ENCODE results near the gene LRRC8A. TPM values are rescaled to one million over a fixed set of nuclear protein-coding genes. Genes with fewer than 3 reads are reported as not detected.
A peak's percentile ranks its signal among the peaks of the same experiment; 100 is the strongest.
"Not testable (repeated sequence)": the region's sequence is repeated elsewhere in the genome, so short reads cannot be mapped to it uniquely, and the experiment has no call there.

The LRRC8A gene
- total RNA-seq, 1 donor from 2014 or later: 259 TPM

- FAIRE-seq: no peak
- Histone ChIP-seq H3K4me3 (ENCODE audit: low read depth, low read length) (no peak overlapping the region), H3K36me3 (ENCODE audit: control insufficient read depth, insufficient read depth, low read length) (peaks cover 9% of the 10 kb centered on the region), H3K27me3 (ENCODE audit: control insufficient read depth, insufficient read depth, low read length) (no peaks in the 10 kb centered on the region)
- DNase-seq (ENCODE audit: low read depth): peak; percentile 39
- TF ChIP-seq, protein P1, sequence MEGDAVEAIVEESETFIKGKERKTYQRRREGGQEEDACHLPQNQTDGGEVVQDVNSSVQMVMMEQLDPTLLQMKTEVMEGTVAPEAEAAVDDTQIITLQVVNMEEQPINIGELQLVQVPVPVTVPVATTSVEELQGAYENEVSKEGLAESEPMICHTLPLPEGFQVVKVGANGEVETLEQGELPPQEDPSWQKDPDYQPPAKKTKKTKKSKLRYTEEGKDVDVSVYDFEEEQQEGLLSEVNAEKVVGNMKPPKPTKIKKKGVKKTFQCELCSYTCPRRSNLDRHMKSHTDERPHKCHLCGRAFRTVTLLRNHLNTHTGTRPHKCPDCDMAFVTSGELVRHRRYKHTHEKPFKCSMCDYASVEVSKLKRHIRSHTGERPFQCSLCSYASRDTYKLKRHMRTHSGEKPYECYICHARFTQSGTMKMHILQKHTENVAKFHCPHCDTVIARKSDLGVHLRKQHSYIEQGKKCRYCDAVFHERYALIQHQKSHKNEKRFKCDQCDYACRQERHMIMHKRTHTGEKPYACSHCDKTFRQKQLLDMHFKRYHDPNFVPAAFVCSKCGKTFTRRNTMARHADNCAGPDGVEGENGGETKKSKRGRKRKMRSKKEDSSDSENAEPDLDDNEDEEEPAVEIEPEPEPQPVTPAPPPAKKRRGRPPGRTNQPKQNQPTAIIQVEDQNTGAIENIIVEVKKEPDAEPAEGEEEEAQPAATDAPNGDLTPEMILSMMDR (IDR thresholded peaks at IDR 0.05; ENCODE audit: insufficient read depth, low read length, severe bottlenecking): no peak
Measured at GRCh38 chr9:128937310-128938165, 55.6 kb downstream of the LRRC8A start.

DNA sequence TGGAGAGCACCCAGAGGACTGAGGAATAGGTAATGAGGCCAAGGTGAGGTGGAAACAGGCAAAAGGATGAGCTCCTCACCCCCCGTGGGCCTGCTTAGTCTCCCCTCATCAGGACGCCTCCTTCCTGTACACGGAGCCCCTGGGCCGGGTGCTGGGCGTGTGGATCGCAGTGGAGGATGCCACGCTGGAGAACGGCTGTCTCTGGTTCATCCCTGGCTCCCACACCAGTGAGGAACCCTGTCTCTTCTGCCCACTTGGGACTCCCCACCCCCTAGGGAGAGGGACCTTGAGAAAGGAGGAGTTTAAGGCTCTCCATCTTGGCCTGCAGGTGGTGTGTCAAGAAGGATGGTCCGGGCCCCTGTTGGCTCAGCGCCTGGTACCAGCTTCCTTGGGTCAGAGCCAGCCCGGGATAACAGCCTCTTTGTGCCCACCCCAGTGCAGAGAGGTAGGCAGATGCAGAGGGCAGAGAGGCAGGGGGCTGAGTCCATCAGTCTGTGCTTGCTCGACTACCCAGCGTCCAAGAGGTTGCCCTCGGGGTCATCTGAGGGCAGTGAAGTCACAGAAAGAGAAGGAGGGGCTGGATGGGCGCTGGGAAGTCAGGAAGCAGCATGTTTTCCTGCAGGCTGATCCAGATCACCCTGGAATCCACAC is 58.5 kb downstream of the LRRC8A start:
- TF ChIP-seq, protein P1 (IDR thresholded peaks at IDR 0.05; ENCODE audit: insufficient read depth, low read length, severe bottlenecking): no peak
- Histone ChIP-seq H3K4me3 (ENCODE audit: low read depth, low read length) (no peak overlapping the region), H3K27me3 (ENCODE audit: control insufficient read depth, insufficient read depth, low read length) (no peaks in the 10 kb centered on the region), H3K36me3 (ENCODE audit: control insufficient read depth, insufficient read depth, low read length) (peaks cover 4% of the 10 kb centered on the region)
- DNase-seq (ENCODE audit: low read depth) (no peak), FAIRE-seq (no peak)

- no peak for DNase-seq (ENCODE audit: low read depth)
Measured at GRCh38 chr9:128940946-128941755, 59.2 kb downstream of the LRRC8A start.

DNA sequence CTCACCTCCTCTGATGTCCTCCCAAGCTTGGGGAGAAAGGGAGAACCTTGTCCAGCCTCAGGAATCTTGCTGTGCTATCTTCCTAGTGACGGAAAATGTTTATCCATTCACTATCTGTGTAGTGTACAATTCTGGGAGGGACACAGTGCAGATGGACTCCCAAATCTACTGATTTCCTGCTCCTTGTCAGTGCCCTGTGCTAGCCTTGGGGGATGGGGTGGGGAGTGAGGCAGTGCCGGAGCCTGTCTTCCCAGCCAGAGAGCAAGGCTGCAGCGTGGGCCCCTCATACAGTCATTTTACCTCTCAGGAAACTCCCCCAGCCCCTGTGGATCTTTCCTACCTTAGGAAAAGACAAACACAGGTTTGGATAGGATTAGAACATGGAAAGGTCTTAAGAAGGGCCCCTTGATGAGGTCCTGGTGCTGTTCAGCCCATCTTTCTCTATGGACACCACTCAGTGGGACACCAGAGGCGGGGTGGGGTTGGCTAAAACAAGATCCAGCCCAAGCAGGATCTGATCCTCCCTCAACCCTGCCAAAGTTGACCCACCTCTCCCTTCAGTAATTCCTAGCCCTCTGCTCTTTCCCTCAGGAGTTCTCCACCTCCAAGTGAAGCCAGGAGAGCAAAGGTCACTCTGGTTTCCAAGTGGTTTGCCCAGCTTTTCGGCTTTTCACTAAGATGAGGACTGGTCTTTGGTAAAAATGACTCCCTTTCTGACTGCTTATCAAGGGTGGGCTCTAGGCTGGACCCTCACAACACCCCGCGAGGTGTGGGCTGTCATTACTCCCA is 62.1 kb downstream of the LRRC8A start:
- no peak for FAIRE-seq
- TF ChIP-seq, protein P1 (IDR thresholded peaks at IDR 0.05; ENCODE audit: insufficient read depth, low read length, severe bottlenecking): no peak
- H3K36me3 ChIP-seq (ENCODE audit: control insufficient read depth, insufficient read depth, low read length): peaks cover 8% of the 10 kb centered on the region
- H3K27me3 ChIP-seq (ENCODE audit: control insufficient read depth, insufficient read depth, low read length): no peaks in the 10 kb centered on the region
- no peak overlapping the region for H3K4me3 ChIP-seq (ENCODE audit: low read depth, low read length)
- no peak for DNase-seq (ENCODE audit: low read depth)

More at GRCh38 chr9:128940946-128941755, 59.2 kb downstream of the LRRC8A start:
- Histone ChIP-seq H3K36me3 (ENCODE audit: control insufficient read depth, insufficient read depth, low read length) (peaks cover 9% of the 10 kb centered on the region), H3K4me3 (ENCODE audit: low read depth, low read length) (no peak overlapping the region), H3K27me3 (ENCODE audit: control insufficient read depth, insufficient read depth, low read length) (no peaks in the 10 kb centered on the region)
- no peak for FAIRE-seq
- TF ChIP-seq, protein P1 (IDR thresholded peaks at IDR 0.05; ENCODE audit: insufficient read depth, low read length, severe bottlenecking): no peak

- not testable (repeated sequence) for FAIRE-seq; H3K4me3 ChIP-seq (ENCODE audit: low read depth, low read length); DNase-seq (ENCODE audit: low read depth); H3K36me3 ChIP-seq (ENCODE audit: control insufficient read depth, insufficient read depth, low read length); H3K27me3 ChIP-seq (ENCODE audit: control insufficient read depth, insufficient read depth, low read length)
Measured at GRCh38 chr9:128944966-128945365, 63.0 kb downstream of the LRRC8A start.

Data from bronchial epithelial cell (primary cell).